IMR-90 (cell line): Measurements from ENCODE around the gene LYRM2. TPM values are rescaled to one million over a fixed set of nuclear protein-coding genes. Genes with fewer than 3 reads are reported as not detected.
A peak's percentile ranks its signal among the peaks of the same experiment; 100 is the strongest.

ENCODE experiments used
- ATAC-seq: fragments of 200-7000 bp; cut with Tn5 transposase; 2 replicates; pipeline ENCODE4 v1.9.1; 2020; ENCODE audit warnings: low read depth, mild to moderate bottlenecking, moderate library complexity
- BruUV-seq: library from RNA; stranded (reverse); fragments of 400-500 nt; replicated peaks from 2 replicates; lab custom pipeline; 2021; lab: Mats Ljungman, UMichigan
- CTCF ChIA-PET: fragments of 300-600 bp; formaldehyde crosslinking; extraction: SDS; loops from one replicate; lab custom pipeline; 2021; ENCODE audit warnings: antibody characterized with exemption; lab: Yijun Ruan, JAX
- POLR2A ChIA-PET: fragments of 300-600 bp; sonication (Branson Sonifier 250); formaldehyde crosslinking; loops from one replicate; lab custom pipeline; 2022; ENCODE audit warnings: antibody characterized with exemption; ENCODE audit not compliant: unreplicated experiment; lab: Charles Lee
- DNase-seq: peaks from one replicate; pipeline ENCODE4 v3.0.0; 2013
- H2AFZ ChIP-seq: replicated peaks from 2 replicates; pipeline ENCODE3; 2013; ENCODE audit warnings: low read length, mild to moderate bottlenecking; ENCODE audit not compliant: poor library complexity
- H2AK5ac ChIP-seq: 2 replicates; pipeline ENCODE4 v1.6.1; 2013; ENCODE audit warnings: low read depth, low read length, inconsistent platforms
- H2AK9ac ChIP-seq: replicated peaks from 2 replicates; pipeline ENCODE3; 2013; ENCODE audit warnings: mild to moderate bottlenecking, low read depth, low read length, moderate library complexity; ENCODE audit not compliant: poor library complexity
- H2BK120ac ChIP-seq: 2 replicates; pipeline ENCODE4 v1.6.1; 2013; ENCODE audit warnings: low read depth, low read length, inconsistent platforms
- H2BK15ac ChIP-seq: 3 replicates; pipeline ENCODE4 v1.6.1; 2013; ENCODE audit warnings: low read depth, low read length, inconsistent platforms
- H2BK20ac ChIP-seq: 2 replicates; pipeline ENCODE4 v1.6.1; 2013; ENCODE audit warnings: low read depth, mild to moderate bottlenecking, inconsistent platforms, low read length, moderate library complexity
- H2BK5ac ChIP-seq: 2 replicates; pipeline ENCODE4 v1.6.1; 2013; ENCODE audit warnings: mild to moderate bottlenecking, low read depth, low read length, inconsistent platforms; ENCODE audit not compliant: poor library complexity, severe bottlenecking
- H3K14ac ChIP-seq: replicated peaks from 2 replicates; pipeline ENCODE4 v1.6.1; 2013; ENCODE audit warnings: low read depth, low read length, inconsistent platforms
- H3K18ac ChIP-seq: 2 replicates; pipeline ENCODE4 v1.6.1; 2013; ENCODE audit warnings: low read depth, low read length, control low read depth
- H3K23ac ChIP-seq: 2 replicates; pipeline ENCODE4 v1.6.1; 2013; ENCODE audit warnings: low read depth, low read length, inconsistent platforms
- H3K27ac ChIP-seq: 2 replicates; pipeline ENCODE4 v1.5.1; 2013; ENCODE audit warnings: mild to moderate bottlenecking, control low read depth, low read length; ENCODE audit not compliant: insufficient read depth
- H3K27me3 ChIP-seq: 2 replicates; pipeline ENCODE4 v1.6.1; 2013; ENCODE audit warnings: low read length; ENCODE audit not compliant: control insufficient read depth, insufficient read depth
- H3K36me3 ChIP-seq: 2 replicates; pipeline ENCODE4 v1.6.1; 2013; ENCODE audit warnings: low read length, mixed read lengths; ENCODE audit not compliant: control insufficient read depth, insufficient read depth
- H3K4ac ChIP-seq: 2 replicates; pipeline ENCODE4 v1.6.1; 2013; ENCODE audit warnings: low read depth, low read length, inconsistent platforms
- H3K4me1 ChIP-seq: 2 replicates; pipeline ENCODE4 v1.6.1; 2013; ENCODE audit warnings: low read length, mixed read lengths; ENCODE audit not compliant: control insufficient read depth, insufficient read depth
- H3K4me2 ChIP-seq: 2 replicates; pipeline ENCODE4 v1.6.1; 2013; ENCODE audit warnings: low read depth, mild to moderate bottlenecking, control low read depth, low read length, moderate library complexity
- H3K4me3 ChIP-seq: 2 replicates; pipeline ENCODE4 v1.5.1; 2013; ENCODE audit warnings: low read depth, mild to moderate bottlenecking, control low read depth, low read length, moderate library complexity; ENCODE audit not compliant: insufficient read depth
- H3K56ac ChIP-seq: 2 replicates; pipeline ENCODE4 v1.6.1; 2013; ENCODE audit warnings: low read length, inconsistent platforms; ENCODE audit not compliant: insufficient read depth; ENCODE audit errors: extremely low read depth
- H3K79me1 ChIP-seq, 2 experiments: 2 replicates each; pipeline ENCODE4 v1.6.1; 2013; ENCODE audit warnings: low read length in 2 of 2, inconsistent platforms in 1 of 2, low read depth in 1 of 2
- H3K9ac ChIP-seq: 2 replicates; pipeline ENCODE4 v1.6.1; 2013; ENCODE audit warnings: low read depth, low read length, control low read depth
- H3K9me1 ChIP-seq: 2 replicates; pipeline ENCODE4 v1.6.1; 2013; ENCODE audit warnings: low read length, inconsistent platforms; ENCODE audit not compliant: insufficient read depth
- H3K9me3 ChIP-seq: 2 replicates; pipeline ENCODE4 v1.6.1; 2013; ENCODE audit warnings: low read length; ENCODE audit not compliant: control insufficient read depth, insufficient read depth
- H4K20me1 ChIP-seq: 2 replicates; pipeline ENCODE4 v1.6.1; 2013; ENCODE audit warnings: low read length, inconsistent platforms; ENCODE audit not compliant: insufficient read depth
- H4K5ac ChIP-seq: 2 replicates; pipeline ENCODE4 v1.6.1; 2013; ENCODE audit warnings: mild to moderate bottlenecking, low read depth, low read length, control low read depth
- H4K8ac ChIP-seq, 2 experiments: 2 replicates each; pipeline ENCODE4 v1.6.1; 2013; ENCODE audit warnings: low read depth in 2 of 2, low read length in 2 of 2, control low read depth in 1 of 2, inconsistent platforms in 1 of 2
- H4K91ac ChIP-seq: 2 replicates; pipeline ENCODE4 v1.6.1; 2013; ENCODE audit warnings: low read depth, low read length, inconsistent platforms; ENCODE audit not compliant: insufficient read depth
- MAFK ChIP-seq: IDR thresholded peaks from 2 replicates; pipeline ENCODE4 v1.6.1; 2012; ENCODE audit warnings: low read depth, low read length, improper control_type of control experiment
- MXI1 ChIP-seq: IDR thresholded peaks from 2 replicates; pipeline ENCODE4 v1.6.1; 2012; ENCODE audit warnings: low read depth, mild to moderate bottlenecking, low read length, moderate library complexity, borderline replicate concordance
- NFE2L2 ChIP-seq: fragments of 150-350 bp; IDR thresholded peaks from 2 replicates; pipeline ENCODE4 v1.6.1; 2016; ENCODE audit warnings: low read depth, mild to moderate bottlenecking, low read length
- WGBS, 2 experiments: methylation state at CpG; one replicate each; pipeline versions ENCODE4 v1.1.5 to v1.1.7; 2013; ENCODE audit warnings: missing lambda C conversion rate in 2 of 2; ENCODE audit not compliant: insufficient read length in 1 of 2; ENCODE audit errors: extremely low coverage in 2 of 2; 5-methylcytosine and 5-hydroxymethylcytosine counted together
- dilution Hi-C: fragments of 300-500 bp; cut with HindIII; formaldehyde crosslinking; loops from one replicate; pipeline ENCODE4 v1.14.3; 2018; ENCODE audit warnings: low sequenced_read_pairs; ENCODE audit not compliant: unreplicated experiment
- in situ Hi-C: fragments of 300-500 bp; cut with MboI; formaldehyde crosslinking; loops from 3 replicates; pipeline ENCODE4 v1.14.3; 2019; ENCODE audit warnings: low sequenced_read_pairs, inconsistent platforms, mixed read lengths
- intact Hi-C: fragments of 100-400 bp; cut with micrococcal nuclease; formaldehyde crosslinking; loops from 2 replicates; pipeline ENCODE4 v1.10.0; 2022
- polyA plus RNA-seq, 3 experiments: library from polyadenylated mRNA; depleted of rRNA; stranded (reverse); fragments of >200 nt; gene quantifications; 2 replicates each; pipeline ENCODE4 v1.2.3, GENCODE V29; 2012; ENCODE audit warnings: low replicate concordance in 1 of 3
- total RNA-seq: library from RNA; depleted of rRNA; stranded (reverse); fragments of >200 nt; gene quantifications from 2 replicates; pipeline ENCODE4 v1.2.3, GENCODE V29; 2012

The LYRM2 gene
- total and polyA plus RNA-seq, 2 of the 4 experiments (the other 2 are of a cell fraction), result 14.0 to 24.0 TPM

- POLR2A ChIA-PET, result no interaction called here
- in situ Hi-C loops, result no loop called here
- H4K5ac ChIP-seq, result no peak overlapping the region
Observed at GRCh38 chr6:89657445-89658158, 19.1 kb upstream of the LYRM2 start.

More at GRCh38 chr6:89657445-89658158, 19.1 kb upstream of the LYRM2 start:
- no peak overlapping the region for H3K56ac ChIP-seq
- dilution Hi-C loops (no loop called here), intact Hi-C loops (no loop called here)
- ATAC-seq (no peak), DNase-seq (no peak)
- H2AK5ac ChIP-seq, result no peak overlapping the region
- no peaks in the 10 kb centered on the region for H3K27me3 ChIP-seq
- H3K79me1 ChIP-seq, result no peaks in the 10 kb centered on the region
- H4K20me1 ChIP-seq, result no peaks in the 10 kb centered on the region
- no peak overlapping the region for H3K4me2 ChIP-seq
- 100% methylated on average over 1 of the region's 13 CpGs; no CpG with 5 or more reads in 1 of the 2 experiments for WGBS, 2 experiments
- no peak overlapping the region for H2AK9ac ChIP-seq
- no peak overlapping the region for H2BK15ac ChIP-seq
- H3K4me1 ChIP-seq, result peaks cover 3% of the 10 kb centered on the region
- CTCF ChIA-PET, result no interaction called here
- no peaks in the 10 kb centered on the region for H3K9me3 ChIP-seq
- no peak overlapping the region for H2BK5ac ChIP-seq
- H4K91ac ChIP-seq, result no peak overlapping the region
- no peak overlapping the region for H3K23ac ChIP-seq
- H2AFZ ChIP-seq, result no peak overlapping the region
- no peak overlapping the region for H3K18ac ChIP-seq
- H3K4me3 ChIP-seq, result no peak overlapping the region
- H2BK20ac ChIP-seq, result no peak overlapping the region
- H3K36me3 ChIP-seq, result peaks cover 31% of the 10 kb centered on the region
- no peak overlapping the region for H3K14ac ChIP-seq
- H3K27ac ChIP-seq, result no peak overlapping the region
- no peak overlapping the region for H2BK120ac ChIP-seq
- no peak overlapping the region for H4K8ac ChIP-seq
- H3K4ac ChIP-seq, result no peak overlapping the region
- H3K9me1 ChIP-seq, result peaks cover 10% of the 10 kb centered on the region
- no TSS peak for BruUV-seq
- H3K9ac ChIP-seq, result no peak overlapping the region
- TF ChIP-seq MAFK (peak; percentile 64), NFE2L2 (no peak), MXI1 (no peak)
